GM13976 (cell line): ENCODE results near the gene TPRN.

Source experiments
- DNase-seq: peaks from one replicate; pipeline ENCODE4 v3.0.0; 2012; ENCODE audit warnings: low spot score
- in situ Hi-C: fragments of 300-500 bp; cut with MboI; formaldehyde crosslinking; loops from one replicate; pipeline ENCODE4 v1.12.0; 2022; ENCODE audit warnings: low sequenced_read_pairs, mixed read lengths, inconsistent platforms; ENCODE audit not compliant: unreplicated experiment
- TF ChIP-seq, protein P1 (sequence below): IDR thresholded peaks from 2 replicates; pipeline ENCODE4 v1.5.1; 2012; ENCODE audit warnings: borderline replicate concordance, mild to moderate bottlenecking; ENCODE audit not compliant: insufficient read depth; ENCODE audit errors: extremely low read depth, missing control alignments, control extremely low read depth

Gene TPRN

DNA sequence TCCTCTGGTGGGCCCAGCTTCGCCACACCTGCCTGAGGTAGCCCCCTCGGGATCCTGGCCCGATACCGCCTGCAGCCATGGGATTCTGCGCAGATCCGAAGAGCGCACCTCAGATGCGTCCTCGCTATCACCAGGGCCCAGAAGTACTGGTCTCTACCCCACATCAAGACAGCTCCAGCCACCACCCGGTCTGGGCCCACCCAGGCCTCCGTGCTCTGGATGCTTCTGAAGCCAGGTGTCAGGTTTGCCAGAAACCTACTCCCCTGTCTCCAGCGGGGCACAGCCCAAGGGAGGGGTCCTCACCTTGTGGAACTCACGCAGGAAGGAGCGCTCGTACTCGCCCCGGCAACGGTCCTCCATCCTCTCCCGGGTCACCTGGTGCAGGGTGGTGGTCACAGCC is 14.6 kb downstream of the TPRN start:
- TF ChIP-seq, protein P1, sequence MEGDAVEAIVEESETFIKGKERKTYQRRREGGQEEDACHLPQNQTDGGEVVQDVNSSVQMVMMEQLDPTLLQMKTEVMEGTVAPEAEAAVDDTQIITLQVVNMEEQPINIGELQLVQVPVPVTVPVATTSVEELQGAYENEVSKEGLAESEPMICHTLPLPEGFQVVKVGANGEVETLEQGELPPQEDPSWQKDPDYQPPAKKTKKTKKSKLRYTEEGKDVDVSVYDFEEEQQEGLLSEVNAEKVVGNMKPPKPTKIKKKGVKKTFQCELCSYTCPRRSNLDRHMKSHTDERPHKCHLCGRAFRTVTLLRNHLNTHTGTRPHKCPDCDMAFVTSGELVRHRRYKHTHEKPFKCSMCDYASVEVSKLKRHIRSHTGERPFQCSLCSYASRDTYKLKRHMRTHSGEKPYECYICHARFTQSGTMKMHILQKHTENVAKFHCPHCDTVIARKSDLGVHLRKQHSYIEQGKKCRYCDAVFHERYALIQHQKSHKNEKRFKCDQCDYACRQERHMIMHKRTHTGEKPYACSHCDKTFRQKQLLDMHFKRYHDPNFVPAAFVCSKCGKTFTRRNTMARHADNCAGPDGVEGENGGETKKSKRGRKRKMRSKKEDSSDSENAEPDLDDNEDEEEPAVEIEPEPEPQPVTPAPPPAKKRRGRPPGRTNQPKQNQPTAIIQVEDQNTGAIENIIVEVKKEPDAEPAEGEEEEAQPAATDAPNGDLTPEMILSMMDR = no peak
- DNase-seq = no peak
- in situ Hi-C loops = no loop called here

DNA sequence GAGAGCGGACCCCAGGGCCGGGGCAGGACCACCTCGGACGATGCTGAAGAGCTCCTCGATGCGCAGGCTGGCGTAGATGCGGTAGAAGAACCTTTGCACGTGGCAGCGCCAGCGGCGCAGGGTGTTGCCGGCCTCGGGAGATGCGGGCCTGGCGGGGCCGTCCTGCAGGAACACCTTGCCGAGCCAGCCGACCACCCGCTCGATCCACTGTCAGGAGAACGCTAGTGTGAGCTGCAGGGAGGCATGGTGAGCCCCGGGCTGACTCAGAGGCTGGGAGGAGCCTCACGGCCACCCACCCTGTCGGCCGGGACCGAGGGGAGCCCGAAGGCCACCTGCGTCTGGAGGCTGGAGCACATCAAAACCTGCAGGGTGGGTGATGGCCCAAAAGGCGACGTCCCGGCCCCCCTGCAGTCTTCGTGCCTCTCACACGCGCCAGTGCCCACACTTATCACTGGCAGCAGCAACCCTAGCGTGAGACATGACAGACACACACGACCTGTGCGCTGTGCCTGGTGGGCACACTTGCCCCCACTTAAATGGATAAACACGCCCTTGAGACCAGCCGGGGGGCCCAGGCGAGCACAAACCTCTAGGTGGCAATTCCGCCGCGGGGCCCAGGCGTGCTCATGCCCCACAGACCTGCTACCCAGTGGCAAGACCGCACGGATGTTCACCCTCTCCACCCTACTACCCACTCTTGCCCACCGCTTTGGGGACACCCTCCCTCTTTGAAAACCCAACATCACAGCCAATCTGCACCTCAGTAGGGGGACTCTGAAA is 15.5 kb downstream of the TPRN start:
- TF ChIP-seq, protein P1 = no peak
- DNase-seq = no peak
- in situ Hi-C loops = no loop called here

DNA sequence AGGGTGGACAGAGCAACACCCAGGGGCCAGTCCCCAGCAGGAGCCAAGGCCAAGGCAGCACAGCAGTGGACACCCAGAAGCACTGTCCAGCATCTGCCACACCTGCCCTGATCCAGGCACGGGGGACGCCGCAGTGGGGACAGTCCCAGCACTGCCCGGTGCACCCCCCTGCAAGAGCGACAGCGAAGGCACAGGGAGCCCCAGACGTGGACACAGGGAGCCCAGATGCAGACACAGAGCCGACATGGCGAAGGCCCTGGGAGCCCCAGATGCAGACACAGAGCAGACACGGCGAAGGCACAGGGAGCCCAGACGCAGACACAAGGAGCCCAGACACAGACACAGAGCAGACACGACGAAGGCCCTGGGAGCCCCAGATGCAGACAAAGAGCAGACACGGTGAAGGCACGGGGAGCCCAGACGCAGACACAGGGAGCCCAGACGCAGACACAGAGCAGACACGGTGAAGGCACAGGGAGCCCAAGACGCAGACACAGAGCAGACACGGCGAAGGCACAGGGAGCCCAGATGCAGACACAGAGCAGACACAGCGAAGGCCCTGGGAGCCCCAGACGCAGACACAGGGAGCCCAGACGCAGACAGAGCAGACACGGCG is 16.5 kb downstream of the TPRN start:
- TF ChIP-seq, protein P1 = no peak
- no peak for DNase-seq
- in situ Hi-C loops = no loop called here

DNA sequence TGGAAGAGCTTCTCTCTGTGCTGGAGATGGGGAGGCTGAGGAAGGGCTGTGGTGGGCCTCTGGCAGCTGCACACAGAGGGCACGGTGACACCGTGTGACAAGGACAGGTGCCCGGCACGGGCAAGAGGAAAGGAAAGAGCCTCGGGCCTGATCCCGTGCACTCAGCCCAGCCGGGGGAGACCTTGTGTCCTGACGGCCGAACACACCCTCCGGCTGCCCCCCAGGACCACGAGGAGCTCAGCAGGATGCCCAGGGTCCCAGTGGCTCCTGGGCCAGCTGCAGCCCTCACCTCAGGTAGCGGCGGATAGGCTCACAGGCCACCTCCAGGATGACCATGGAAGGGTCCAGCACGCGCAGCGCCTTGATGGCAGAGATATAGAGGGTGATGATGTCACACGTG is 17.7 kb downstream of the TPRN start:
- in situ Hi-C loops = no loop called here
- DNase-seq = no peak
- TF ChIP-seq, protein P1 = no peak

DNA sequence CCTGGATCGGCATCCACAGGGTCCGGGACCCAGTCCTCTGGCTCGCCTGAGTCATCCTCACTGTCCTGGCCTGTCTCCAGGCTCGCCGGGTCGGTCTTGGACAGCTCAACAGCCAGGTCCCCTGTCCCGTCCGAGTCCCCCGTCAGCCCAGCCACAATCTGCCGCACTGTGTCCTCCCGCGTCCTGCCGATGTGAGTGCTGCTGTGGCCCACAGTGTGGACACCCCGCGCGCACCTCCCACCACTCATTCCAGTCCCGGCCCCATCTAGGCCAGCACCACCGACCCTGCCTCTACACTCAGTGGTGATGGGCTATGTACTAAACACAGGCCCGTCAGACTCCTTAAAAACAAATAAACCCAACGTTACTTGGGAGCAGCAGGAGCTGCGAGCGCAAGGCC is 18.9 kb downstream of the TPRN start:
- TF ChIP-seq, protein P1 = no peak
- no peak for DNase-seq
- in situ Hi-C loops = no loop called here

DNA sequence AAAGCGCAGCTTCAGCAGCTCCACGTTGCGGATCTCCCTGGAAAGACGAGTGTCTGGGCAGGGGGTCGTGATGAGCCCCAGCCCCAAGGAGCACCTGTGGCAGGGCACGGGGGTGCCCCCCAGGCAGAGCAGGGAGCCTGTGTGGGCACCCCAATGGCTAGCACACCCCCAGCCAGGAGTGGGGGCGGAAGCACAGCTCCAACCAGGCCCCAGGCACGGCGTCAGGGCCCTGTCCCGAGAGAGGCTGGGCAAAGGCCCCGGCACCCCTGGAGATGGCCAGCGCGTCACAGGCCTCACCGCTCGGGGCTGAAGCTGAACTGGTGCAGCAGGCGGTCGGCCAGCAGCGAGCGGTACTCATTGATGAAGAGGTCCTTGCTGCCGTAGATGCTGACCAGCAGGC is 20.1 kb downstream of the TPRN start:
- TF ChIP-seq, protein P1 = no peak
- no peak for DNase-seq
- in situ Hi-C loops = no loop called here
